Upper lobe of right lung (tissue), 1 donor: ENCODE measurements around the gene PTAFR. TPM values are rescaled to one million over a fixed set of nuclear protein-coding genes. Genes with fewer than 3 reads are reported as not detected.
A peak's percentile ranks its signal among the peaks of the same experiment; 100 is the strongest.

Source experiments
- ATAC-seq: fragments of 200-7000 bp; cut with Tn5 transposase; one replicate; pipeline ENCODE4 v1.9.1; 2020; ENCODE audit warnings: mild to moderate bottlenecking, moderate library complexity
- DNase-seq: peaks from one replicate; pipeline ENCODE4 v3.0.0-alpha.2; 2020
- H3K27ac ChIP-seq: fragments of 200-600 bp; one replicate; pipeline ENCODE4 v1.8.0; 2022
- H3K27me3 ChIP-seq: fragments of 200-600 bp; one replicate; pipeline ENCODE4 v1.8.0; 2022; ENCODE audit warnings: mild to moderate bottlenecking
- H3K36me3 ChIP-seq: fragments of 200-600 bp; one replicate; pipeline ENCODE4 v1.8.0; 2022
- H3K4me1 ChIP-seq: fragments of 200-600 bp; one replicate; pipeline ENCODE4 v1.8.0; 2022
- H3K4me3 ChIP-seq: fragments of 200-600 bp; one replicate; pipeline ENCODE4 v1.8.0; 2022; ENCODE audit warnings: mild to moderate bottlenecking
- H3K9me3 ChIP-seq: fragments of 200-600 bp; one replicate; pipeline ENCODE4 v1.8.0; 2022
- intact Hi-C: fragments of 100-400 bp; cut with DNase I; formaldehyde crosslinking; loops from one replicate; pipeline ENCODE4 v1.11.0; 2022
- total RNA-seq: library from RNA; stranded (reverse); fragmentation: NEBNext Ultra II Directional; extraction: Animal tissue kit (Norgen Biotek cat#: 25700); gene quantifications from one replicate; pipeline ENCODE4 v1.2.1, GENCODE V29; 2021
- TF ChIP-seq, protein P1 (sequence below): fragments of 200-600 bp; IDR thresholded peaks from one replicate; pipeline ENCODE4 v1.8.0; 2022; ENCODE audit warnings: antibody characterized with exemption
- donor health status: DM: no; HTN: yes; CAD: no; lungs with severe emphysema.

PTAFR gene
- total RNA-seq, 1 donor from 2014 or later, result 31.6 TPM

- peak; percentile 71 for ATAC-seq
- intact Hi-C loops, result no loop called here
- Histone ChIP-seq H3K4me1 (peaks cover 8% of the 10 kb centered on the region), H3K36me3 (no peaks in the 10 kb centered on the region), H3K27ac (no peak overlapping the region), H3K4me3 (no peak overlapping the region), H3K9me3 (no peaks in the 10 kb centered on the region), H3K27me3 (no peaks in the 10 kb centered on the region)
- TF ChIP-seq, protein P1, sequence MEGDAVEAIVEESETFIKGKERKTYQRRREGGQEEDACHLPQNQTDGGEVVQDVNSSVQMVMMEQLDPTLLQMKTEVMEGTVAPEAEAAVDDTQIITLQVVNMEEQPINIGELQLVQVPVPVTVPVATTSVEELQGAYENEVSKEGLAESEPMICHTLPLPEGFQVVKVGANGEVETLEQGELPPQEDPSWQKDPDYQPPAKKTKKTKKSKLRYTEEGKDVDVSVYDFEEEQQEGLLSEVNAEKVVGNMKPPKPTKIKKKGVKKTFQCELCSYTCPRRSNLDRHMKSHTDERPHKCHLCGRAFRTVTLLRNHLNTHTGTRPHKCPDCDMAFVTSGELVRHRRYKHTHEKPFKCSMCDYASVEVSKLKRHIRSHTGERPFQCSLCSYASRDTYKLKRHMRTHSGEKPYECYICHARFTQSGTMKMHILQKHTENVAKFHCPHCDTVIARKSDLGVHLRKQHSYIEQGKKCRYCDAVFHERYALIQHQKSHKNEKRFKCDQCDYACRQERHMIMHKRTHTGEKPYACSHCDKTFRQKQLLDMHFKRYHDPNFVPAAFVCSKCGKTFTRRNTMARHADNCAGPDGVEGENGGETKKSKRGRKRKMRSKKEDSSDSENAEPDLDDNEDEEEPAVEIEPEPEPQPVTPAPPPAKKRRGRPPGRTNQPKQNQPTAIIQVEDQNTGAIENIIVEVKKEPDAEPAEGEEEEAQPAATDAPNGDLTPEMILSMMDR, result no peak
- no peak for DNase-seq
These were observed 37.3 kb downstream of the PTAFR start for GRCh38 chr1:28139025-28139712.

DNA sequence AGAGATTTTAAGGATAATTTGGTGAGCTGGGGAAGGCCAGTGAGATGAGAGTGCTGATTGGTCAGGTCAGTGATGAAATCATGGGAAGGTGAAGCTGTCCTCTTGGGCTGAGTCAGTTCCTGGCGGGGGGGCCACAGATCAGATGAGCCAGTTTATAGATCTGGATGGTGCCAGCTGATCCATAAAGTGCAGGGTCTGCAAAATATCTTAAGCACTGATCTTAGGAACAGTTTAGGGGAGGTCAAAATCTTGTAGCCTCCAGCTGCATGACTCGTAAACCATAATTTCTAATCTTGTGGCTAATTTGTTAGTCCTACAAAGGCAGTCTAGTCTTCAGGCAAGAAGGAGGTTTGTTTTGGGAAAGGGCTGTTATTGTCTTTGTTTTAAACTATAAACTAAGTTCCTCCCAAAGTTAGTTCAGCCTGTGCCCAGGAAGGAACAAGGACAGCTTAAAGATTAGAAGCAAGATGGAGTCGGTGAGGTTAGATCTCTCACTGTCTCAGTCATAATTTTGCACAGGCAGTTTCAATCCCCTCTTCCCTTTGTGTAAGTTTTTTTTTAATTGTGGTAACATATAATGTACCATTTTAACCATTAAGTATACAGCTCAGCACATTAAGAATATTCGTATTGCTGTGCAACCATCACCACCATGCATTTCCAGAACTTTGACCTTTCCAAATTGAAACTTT lies 39.4 kb downstream of the PTAFR start:
- H3K4me3 ChIP-seq, result no peak overlapping the region
- no peaks in the 10 kb centered on the region for H3K36me3 ChIP-seq
- H3K4me1 ChIP-seq, result peaks cover 8% of the 10 kb centered on the region
- H3K27me3 ChIP-seq, result no peaks in the 10 kb centered on the region
- DNase-seq (no peak), ATAC-seq (no peak)
- intact Hi-C loops, result no loop called here
- H3K27ac ChIP-seq, result no peak overlapping the region
- H3K9me3 ChIP-seq, result no peaks in the 10 kb centered on the region
- TF ChIP-seq, protein P1, result no peak

- intact Hi-C loops, result no loop called here
- ATAC-seq (no peak), DNase-seq (no peak)
- no peaks in the 10 kb centered on the region for H3K36me3 ChIP-seq
- no peaks in the 10 kb centered on the region for H3K27me3 ChIP-seq
- H3K9me3 ChIP-seq, result no peaks in the 10 kb centered on the region
- H3K4me3 ChIP-seq, result no peak overlapping the region
- peak overlapping the region; percentile 61 for H3K27ac ChIP-seq
- peaks cover 8% of the 10 kb centered on the region for H3K4me1 ChIP-seq
- TF ChIP-seq, protein P1, result no peak
These were observed 40.1 kb downstream of the PTAFR start for GRCh38 chr1:28136169-28136921.

DNA sequence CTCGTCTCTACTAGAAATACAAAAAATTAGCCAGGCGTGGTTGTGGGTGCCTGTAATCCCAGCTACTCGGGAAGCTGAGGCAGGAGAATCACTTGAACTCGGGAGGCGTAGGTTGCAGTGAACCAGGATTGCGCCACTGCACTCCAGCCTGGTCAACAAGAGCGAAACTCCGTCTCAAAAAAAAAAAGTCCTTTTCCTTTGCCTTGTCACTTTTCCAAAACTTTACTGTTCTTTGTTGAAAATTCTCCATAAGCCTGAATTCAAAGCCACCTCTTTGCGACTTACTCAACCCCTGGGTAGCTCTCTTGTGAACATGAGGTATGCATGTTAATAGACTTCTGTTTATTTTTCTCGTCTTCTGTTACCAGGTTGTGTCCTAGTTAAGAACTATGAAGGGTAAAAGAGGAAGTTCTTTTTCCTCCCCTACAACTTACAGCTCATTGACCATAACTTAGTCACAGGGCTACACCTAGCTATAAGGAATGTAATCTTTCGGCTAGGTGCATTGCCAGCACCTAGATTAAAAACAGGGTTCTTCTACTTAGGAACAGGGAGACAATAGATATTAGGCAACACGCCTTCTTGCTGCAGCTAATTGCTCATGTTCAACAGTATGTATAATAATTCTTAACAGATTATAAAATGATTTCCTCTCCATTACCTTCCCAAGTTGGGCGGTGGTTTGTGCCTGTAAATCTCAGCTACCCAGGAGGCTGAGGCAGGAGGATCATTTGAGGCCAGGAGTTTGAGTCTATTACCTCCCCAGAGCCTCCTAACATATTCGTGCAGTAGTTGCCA lies 40.9 kb downstream of the PTAFR start:
- no peak overlapping the region for H3K4me3 ChIP-seq
- DNase-seq, result peak; percentile 85
- peak; percentile 79 for ATAC-seq

More for the DNA sequence above, 40.9 kb downstream of the PTAFR start:
- Histone ChIP-seq H3K27me3 (no peaks in the 10 kb centered on the region), H3K9me3 (no peaks in the 10 kb centered on the region), H3K36me3 (no peaks in the 10 kb centered on the region), H3K4me1 (peaks cover 8% of the 10 kb centered on the region), H3K27ac (peak overlapping the region; percentile 61)
- intact Hi-C loops, result no loop called here
- TF ChIP-seq, protein P1, result no peak
